SK-N-SH (cell line): ENCODE measurements around the gene MSMP. TPM values are rescaled to one million over a fixed set of nuclear protein-coding genes. Genes with fewer than 3 reads are reported as not detected.

Experiments
- CTCF ChIA-PET: fragments of 300-600, 350-600 bp; formaldehyde crosslinking; extraction: SDS; loops from one replicate; lab custom pipeline; 2021; lab: Yijun Ruan, JAX
- POLR2A ChIA-PET: fragments of 350-600 bp; sonication (Branson Sonifier 250); formaldehyde crosslinking; extraction: SDS; loops from one replicate; lab custom pipeline; 2020; ENCODE audit warnings: antibody characterized with exemption, inconsistent platforms; lab: Yijun Ruan, JAX
- DNase-seq: peaks from one replicate; pipeline ENCODE4 v3.0.0; 2012
- H2AFZ ChIP-seq: fragments of 200-600 bp; sonication (generic); 2 replicates; pipeline ENCODE4 v1.8.1; 2016; ENCODE audit warnings: antibody characterized with exemption, mild to moderate bottlenecking, low read depth
- H3F3A ChIP-seq: fragments of 200-600 bp; sonication (generic); replicated peaks from 2 replicates; pipeline ENCODE3; 2016; ENCODE audit warnings: antibody characterized with exemption, mild to moderate bottlenecking; ENCODE audit not compliant: insufficient read depth
- H3K27ac ChIP-seq, 2 experiments: fragments of 200-500 bp in 1 of 2; fragments of 200-600 bp in 1 of 2; sonication (Bioruptor generic) in 1 of 2; sonication (generic), shearing (Covaris generic) in 1 of 2; 2 replicates each; pipeline versions ENCODE4 v1.5.1 to v1.6.1; 2014 to 2016; ENCODE audit warnings: low read depth in 2 of 2, inconsistent platforms in 1 of 2, low read length in 1 of 2, mild to moderate bottlenecking in 1 of 2, mixed read lengths in 1 of 2
- H3K27me3 ChIP-seq: fragments of 200-600 bp; sonication (generic), shearing (Covaris generic); 2 replicates; pipeline ENCODE4 v1.6.1; 2016; ENCODE audit warnings: mixed run types; ENCODE audit not compliant: insufficient read depth
- H3K36me3 ChIP-seq, 2 experiments: fragments of 200-500 bp in 1 of 2; fragments of 200-600 bp in 1 of 2; sonication (Bioruptor generic) in 1 of 2; sonication (generic) in 1 of 2; replicated peaks in 1 of 2; 2 replicates each; pipeline versions ENCODE3 to v1.5.1; 2014 to 2016; ENCODE audit warnings: low read length in 1 of 2, mild to moderate bottlenecking in 1 of 2; ENCODE audit not compliant: insufficient read depth in 2 of 2, control insufficient read depth in 1 of 2
- H3K4me1 ChIP-seq, 2 experiments: fragments of 200-500 bp in 1 of 2; fragments of 200-600 bp in 1 of 2; sonication (Bioruptor generic) in 1 of 2; sonication (generic), shearing (Covaris generic) in 1 of 2; 2 replicates each; pipeline versions ENCODE4 v1.5.1 to v1.6.1; 2014 to 2016; ENCODE audit warnings: low read depth in 1 of 2, low read length in 1 of 2, mixed run types in 1 of 2; ENCODE audit not compliant: insufficient read depth in 2 of 2, control insufficient read depth in 1 of 2
- H3K4me2 ChIP-seq: fragments of 200-600 bp; sonication (generic), shearing (Covaris generic); 2 replicates; pipeline ENCODE4 v1.6.1; 2017; ENCODE audit warnings: mixed run types
- H3K4me3 ChIP-seq, 2 experiments: fragments of 200-500 bp in 1 of 2; fragments of 200-600 bp in 1 of 2; sonication (Bioruptor generic) in 1 of 2; sonication (generic), shearing (Covaris generic) in 1 of 2; 2 replicates each; pipeline versions ENCODE4 v1.5.1 to v1.8.1; 2014 to 2016; ENCODE audit warnings: low read depth in 2 of 2, inconsistent platforms in 1 of 2, low read length in 1 of 2, mild to moderate bottlenecking in 1 of 2, mixed read lengths in 1 of 2, moderate library complexity in 1 of 2
- H3K79me2 ChIP-seq: fragments of 200-600 bp; sonication (generic); 2 replicates; pipeline ENCODE4 v1.8.1; 2017; ENCODE audit warnings: mild to moderate bottlenecking; ENCODE audit not compliant: insufficient read depth
- H3K9ac ChIP-seq: fragments of 200-600 bp; sonication (generic); 2 replicates; pipeline ENCODE4 v1.6.1; 2017; ENCODE audit warnings: mixed run types
- H3K9me2 ChIP-seq: fragments of 200-600 bp; sonication (generic); 2 replicates; pipeline ENCODE4 v1.6.1; 2017; ENCODE audit warnings: mixed run types
- H3K9me3 ChIP-seq: fragments of 200-600 bp; sonication (generic); 2 replicates; pipeline ENCODE4 v1.6.1; 2017; ENCODE audit warnings: mixed run types, mild to moderate bottlenecking, moderate library complexity
- H4K20me1 ChIP-seq: fragments of 200-600 bp; sonication (generic); 2 replicates; pipeline ENCODE4 v1.6.1; 2017; ENCODE audit warnings: mild to moderate bottlenecking, mixed run types; ENCODE audit not compliant: insufficient read depth
- CTCF ChIP-seq: fragments of 200-600 bp; sonication (generic); IDR thresholded peaks from 2 replicates; pipeline ENCODE4 v1.6.1; 2017; ENCODE audit warnings: antibody characterized with exemption, mild to moderate bottlenecking, moderate library complexity
- EP300 ChIP-seq, 2 experiments: IDR thresholded peaks; 2 replicates each; pipeline versions ENCODE4 v1.4.0 to v1.6.1; 2012; ENCODE audit warnings: borderline replicate concordance in 1 of 2, low read depth in 1 of 2, low read length in 1 of 2
- EZH2phosphoT487 ChIP-seq: fragments of 200-600 bp; sonication (generic); IDR thresholded peaks from 2 replicates; pipeline ENCODE4 v1.6.1; 2017; ENCODE audit warnings: low read depth, mixed run types, mild to moderate bottlenecking, antibody characterized with exemption, moderate library complexity, borderline replicate concordance
- FOXM1 ChIP-seq: IDR thresholded peaks from 2 replicates; pipeline ENCODE4 v1.4.0; 2012; ENCODE audit warnings: low read depth, mild to moderate bottlenecking
- GABPA ChIP-seq: IDR thresholded peaks from 2 replicates; pipeline ENCODE4 v1.4.0; 2012; ENCODE audit warnings: low read depth, mild to moderate bottlenecking
- JUND ChIP-seq: IDR thresholded peaks from 2 replicates; pipeline ENCODE4 v1.4.0; 2012
- MEF2A ChIP-seq: IDR thresholded peaks from 2 replicates; pipeline ENCODE4 v1.4.0; 2012; ENCODE audit warnings: low read depth, borderline replicate concordance
- MXI1 ChIP-seq: IDR thresholded peaks from 2 replicates; pipeline ENCODE4 v1.6.1; 2012; ENCODE audit warnings: mild to moderate bottlenecking, low read depth, low read length, improper control_type of control experiment
- NFIC ChIP-seq: IDR thresholded peaks from 2 replicates; pipeline ENCODE4 v1.4.0; 2012; ENCODE audit warnings: borderline replicate concordance
- NRF1 ChIP-seq: IDR thresholded peaks from 2 replicates; pipeline ENCODE4 v1.6.1; 2012; ENCODE audit warnings: low read depth, mild to moderate bottlenecking, low read length
- RCOR1 ChIP-seq: fragments of 150-350 bp; IDR thresholded peaks from 2 replicates; pipeline ENCODE4 v1.6.1; 2017; ENCODE audit warnings: antibody characterized with exemption, low read length
- REST ChIP-seq: IDR thresholded peaks from 2 replicates; pipeline ENCODE4 v1.6.1; 2012; ENCODE audit warnings: mild to moderate bottlenecking, low read depth, low read length, moderate library complexity
- RXRA ChIP-seq: IDR thresholded peaks from 2 replicates; pipeline ENCODE4 v1.4.0; 2012; ENCODE audit warnings: low read depth, mild to moderate bottlenecking, borderline replicate concordance
- SIN3A ChIP-seq: IDR thresholded peaks from 2 replicates; pipeline ENCODE4 v1.6.1; 2012; ENCODE audit warnings: low read depth, mild to moderate bottlenecking, low read length, moderate library complexity, borderline replicate concordance
- TCF12 ChIP-seq: IDR thresholded peaks from 2 replicates; pipeline ENCODE4 v1.4.0; 2012
- TEAD4 ChIP-seq: IDR thresholded peaks from 2 replicates; pipeline ENCODE4 v1.4.0; 2012; ENCODE audit warnings: mild to moderate bottlenecking, borderline replicate concordance; ENCODE audit not compliant: insufficient read depth
- USF1 ChIP-seq: IDR thresholded peaks from 2 replicates; pipeline ENCODE4 v1.4.0; 2012; ENCODE audit warnings: low read depth, borderline replicate concordance
- YY1 ChIP-seq: IDR thresholded peaks from 2 replicates; pipeline ENCODE4 v1.4.0; 2012; ENCODE audit warnings: low read depth, mild to moderate bottlenecking
- WGBS: methylation state at CpG from one replicate; pipeline ENCODE4 v1.1.6; 2017; ENCODE audit warnings: low lambda C conversion rate; 5-methylcytosine and 5-hydroxymethylcytosine counted together
- polyA plus RNA-seq, 3 experiments: library from polyadenylated mRNA; depleted of rRNA; stranded (reverse); fragments of >200 nt; gene quantifications; 2 replicates each; pipeline ENCODE4 v1.2.3, GENCODE V29; 2012

MSMP gene
- polyA plus RNA-seq, 1 of the 3 experiments (the other 2 are of a cell fraction): 1.2 TPM

- TF ChIP-seq SIN3A (no peak), YY1 (no peak)
These were observed 47.1 kb downstream of the MSMP start (continued) for GRCh38 chr9:35706951-35707350.

GRCh38 chr9:35705836-35706430, 48.1 kb downstream of the MSMP start:
- 92% methylated on average over 7 of the region's 7 CpGs for WGBS
- no peaks in the 10 kb centered on the region; the same call in 1 of the 2 replicates for H3K79me2 ChIP-seq
- H4K20me1 ChIP-seq: no peaks in the 10 kb centered on the region
- no peak overlapping the region for H3K27ac ChIP-seq
- H3K4me1 ChIP-seq: no peaks in the 10 kb centered on the region
- CTCF ChIA-PET: interaction anchor here (0.6 to 19.9 kb wide), 9 partner anchors 10 to 84 kb away, joined by 3 to 183 read pairs (median 5); partner anchors contain the start of genes CCDC107, CREB3, RMRP and TLN1
- peaks cover 67 to 85% of the 10 kb centered on the region in 2 experiments for H3K36me3 ChIP-seq
- POLR2A ChIA-PET: interaction anchor here (0.7 to 1.1 kb wide), 2 partner anchors 9 to 50 kb away, joined by 3 to 4 read pairs; no protein-coding TSS in a partner anchor
- H3F3A ChIP-seq: peaks cover 7% of the 10 kb centered on the region
- no peak overlapping the region for H3K4me3 ChIP-seq
- H3K9me3 ChIP-seq: no peaks in the 10 kb centered on the region
- H3K27me3 ChIP-seq: no peaks in the 10 kb centered on the region
- H3K9ac ChIP-seq: no peak overlapping the region
- no peak overlapping the region for H2AFZ ChIP-seq
- no peak overlapping the region for H3K4me2 ChIP-seq
- DNase-seq: no peak
- no peaks in the 10 kb centered on the region for H3K9me2 ChIP-seq
- TF ChIP-seq JUND: no peak
- no peak for TF ChIP-seq MEF2A
- no peak for TF ChIP-seq CTCF
- TF ChIP-seq TEAD4: no peak
- TF ChIP-seq EP300 (IDR thresholded peaks at IDR 0.05; ENCODE audit: borderline replicate concordance in 1 of 2, low read depth in 1 of 2, low read length in 1 of 2): no peak
- TF ChIP-seq YY1: no peak
- TF ChIP-seq NFIC: no peak
- TF ChIP-seq MXI1: no peak

- ChIA-PET POLR2A (interaction anchor here (0.7 to 1.1 kb wide), 3 partner anchors 8 to 50 kb away, joined by 3 to 4 read pairs (median 3); no protein-coding TSS in a partner anchor), CTCF (interaction anchor here (0.6 to 19.9 kb wide), 9 partner anchors 9 to 85 kb away, joined by 3 to 183 read pairs (median 5); partner anchors contain the start of genes CCDC107, CREB3, RMRP and TLN1)
- H3K4me2 ChIP-seq: no peak overlapping the region
- H3K9ac ChIP-seq: no peak overlapping the region
- WGBS: 81% methylated on average over 5 of the region's 8 CpGs
- H3F3A ChIP-seq: peaks cover 7% of the 10 kb centered on the region
- H3K79me2 ChIP-seq: no peaks in the 10 kb centered on the region; the same call in 1 of the 2 replicates
- no peaks in the 10 kb centered on the region for H3K9me2 ChIP-seq
- H3K27me3 ChIP-seq: no peaks in the 10 kb centered on the region
- H3K36me3 ChIP-seq: peaks cover 71 to 85% of the 10 kb centered on the region in 2 experiments
- no peak for DNase-seq
- no peak overlapping the region for H3K4me3 ChIP-seq
- no peaks in the 10 kb centered on the region for H4K20me1 ChIP-seq
- no peaks in the 10 kb centered on the region for H3K4me1 ChIP-seq
- H3K27ac ChIP-seq: no peak overlapping the region
- H2AFZ ChIP-seq: no peak overlapping the region
- H3K9me3 ChIP-seq: no peaks in the 10 kb centered on the region
- TF ChIP-seq GABPA (no peak), TCF12 (no peak), REST (no peak), EZH2phosphoT487 (no peak), USF1 (no peak), RXRA (no peak), MEF2A (no peak), NRF1 (no peak), FOXM1 (no peak), TEAD4 (no peak), RCOR1 (no peak), JUND (no peak)
These were observed 48.7 kb downstream of the MSMP start for GRCh38 chr9:35705372-35705771.
